HepG2 (cell line): Measurements from ENCODE around the gene DLG5. TPM values are rescaled to one million over a fixed set of nuclear protein-coding genes. Genes with fewer than 3 reads are reported as not detected.

ENCODE experiments used
- AHDC1 ChIP-seq: sonication (generic); formaldehyde crosslinking; IDR thresholded peaks from 2 replicates; pipeline ENCODE4 v1.5.1; 2020; ENCODE audit warnings: mild to moderate bottlenecking, missing genetic modification reagents, borderline replicate concordance
- ATF3 ChIP-seq: sonication (generic); formaldehyde crosslinking; IDR thresholded peaks from 2 replicates; pipeline ENCODE4 v1.4.0; 2020; ENCODE audit warnings: missing genetic modification reagents
- GATAD2A ChIP-seq: IDR thresholded peaks from 2 replicates; pipeline ENCODE4 v1.6.1; 2016
- JUND ChIP-seq: sonication (generic); formaldehyde crosslinking; IDR thresholded peaks from 2 replicates; pipeline ENCODE4 v1.8.0; 2022; ENCODE audit warnings: mild to moderate bottlenecking, missing genetic modification reagents
- KIAA2018 ChIP-seq: sonication (generic); formaldehyde crosslinking; IDR thresholded peaks from 2 replicates; pipeline ENCODE4 v1.5.0; 2020; ENCODE audit warnings: mild to moderate bottlenecking, missing genetic modification reagents, borderline replicate concordance
- MAFF ChIP-seq: IDR thresholded peaks from 2 replicates; pipeline ENCODE4 v1.6.1; 2011; ENCODE audit warnings: low read depth, low read length, improper control_type of control experiment
- MED1 ChIP-seq: sonication (generic); formaldehyde crosslinking; IDR thresholded peaks from 2 replicates; pipeline ENCODE4 v1.4.0; 2020; ENCODE audit warnings: missing genetic modification reagents
- NR2F2 ChIP-seq: IDR thresholded peaks from 2 replicates; pipeline ENCODE4 v1.6.1; 2012; ENCODE audit warnings: low read depth, inconsistent platforms, borderline replicate concordance
- PITX1 ChIP-seq: sonication (generic); formaldehyde crosslinking; IDR thresholded peaks from 2 replicates; pipeline ENCODE4 v1.5.1; 2020; ENCODE audit warnings: mild to moderate bottlenecking, missing genetic modification reagents
- TFE3 ChIP-seq: IDR thresholded peaks from 2 replicates; pipeline ENCODE4 v1.6.1; 2016
- ZNF414 ChIP-seq: sonication (generic); formaldehyde crosslinking; IDR thresholded peaks from 2 replicates; pipeline ENCODE4 v1.5.0; 2020; ENCODE audit warnings: missing genetic modification reagents
- ZNF550 ChIP-seq: sonication (generic); formaldehyde crosslinking; IDR thresholded peaks from 2 replicates; pipeline ENCODE4 v1.4.0; 2020; ENCODE audit warnings: mild to moderate bottlenecking, missing genetic modification reagents, borderline replicate concordance
- ZNF792 ChIP-seq: IDR thresholded peaks from 2 replicates; pipeline ENCODE4 v1.6.1; 2016
- ZSCAN30 ChIP-seq: sonication (generic); formaldehyde crosslinking; IDR thresholded peaks from 2 replicates; pipeline ENCODE4 v1.5.0; 2020; ENCODE audit warnings: mild to moderate bottlenecking, missing genetic modification reagents
- polyA plus RNA-seq, 8 experiments: library from polyadenylated mRNA; depleted of rRNA in 3 of 8; stranded (reverse) in 7 of 8; unstranded in 1 of 8; fragments of >200 nt; fragmentation: Illumina TruSeq in 4 of 8; extraction: Trizol in 4 of 8; gene quantifications; 2 replicates each; pipeline versions ENCODE4 v1.2.1 to v1.2.3, GENCODE V29; 2011 to 2016; ENCODE audit warnings: low read depth in 4 of 8, missing spikeins in 1 of 8, mixed read lengths in 1 of 8; ENCODE audit not compliant: insufficient read depth in 1 of 8
- total RNA-seq, 5 experiments: library from RNA; depleted of rRNA; stranded (reverse); fragments of >200 nt; fragmentation: Illumina TruSeq; extraction: Trizol; gene quantifications; 2 replicates each; pipeline ENCODE4 v1.2.3, GENCODE V29; 2016; ENCODE audit warnings: low read depth in 1 of 5

The DLG5 gene
- total and polyA plus RNA-seq, 2 of the 13 experiments (the other 11 are each of a cell fraction or from before 2014, with no cell fraction given): 15.5 to 18.2 TPM

GRCh38 chr10:77919713-77920108 lies 6.8 kb downstream of the DLG5 start (continued):
- TF ChIP-seq AHDC1 (CRISPR knock-in tag): no peak
- no peak for TF ChIP-seq MAFF
- peak; percentile 75 for TF ChIP-seq JUND (CRISPR knock-in tag)
- peak; percentile 35; the same call in 1 of the 2 replicates for TF ChIP-seq GATAD2A (CRISPR knock-in tag)
- TF ChIP-seq TFE3 (CRISPR knock-in tag): no peak
- no peak for TF ChIP-seq ZNF414 (CRISPR knock-in tag)
- TF ChIP-seq ZNF550: no peak
- no peak for TF ChIP-seq ZSCAN30
- TF ChIP-seq KIAA2018 (CRISPR knock-in tag): no peak
- TF ChIP-seq NR2F2: no peak
- TF ChIP-seq MED1 (CRISPR knock-in tag): no peak
- no peak for TF ChIP-seq ZNF792 (CRISPR knock-in tag)
- TF ChIP-seq PITX1: no peak
- TF ChIP-seq ATF3 (CRISPR knock-in tag): peak; percentile 82
